Activated T-cell treated with anti-CD3 and anti-CD28 coated beads for 24 hours (primary cell): ENCODE measurements around the gene MTHFSD.

Experiments
- DNase-seq: peaks from one replicate; pipeline ENCODE4 v3.0.0-alpha.2; 2020; ENCODE audit warnings: low read depth

MTHFSD gene

DNA sequence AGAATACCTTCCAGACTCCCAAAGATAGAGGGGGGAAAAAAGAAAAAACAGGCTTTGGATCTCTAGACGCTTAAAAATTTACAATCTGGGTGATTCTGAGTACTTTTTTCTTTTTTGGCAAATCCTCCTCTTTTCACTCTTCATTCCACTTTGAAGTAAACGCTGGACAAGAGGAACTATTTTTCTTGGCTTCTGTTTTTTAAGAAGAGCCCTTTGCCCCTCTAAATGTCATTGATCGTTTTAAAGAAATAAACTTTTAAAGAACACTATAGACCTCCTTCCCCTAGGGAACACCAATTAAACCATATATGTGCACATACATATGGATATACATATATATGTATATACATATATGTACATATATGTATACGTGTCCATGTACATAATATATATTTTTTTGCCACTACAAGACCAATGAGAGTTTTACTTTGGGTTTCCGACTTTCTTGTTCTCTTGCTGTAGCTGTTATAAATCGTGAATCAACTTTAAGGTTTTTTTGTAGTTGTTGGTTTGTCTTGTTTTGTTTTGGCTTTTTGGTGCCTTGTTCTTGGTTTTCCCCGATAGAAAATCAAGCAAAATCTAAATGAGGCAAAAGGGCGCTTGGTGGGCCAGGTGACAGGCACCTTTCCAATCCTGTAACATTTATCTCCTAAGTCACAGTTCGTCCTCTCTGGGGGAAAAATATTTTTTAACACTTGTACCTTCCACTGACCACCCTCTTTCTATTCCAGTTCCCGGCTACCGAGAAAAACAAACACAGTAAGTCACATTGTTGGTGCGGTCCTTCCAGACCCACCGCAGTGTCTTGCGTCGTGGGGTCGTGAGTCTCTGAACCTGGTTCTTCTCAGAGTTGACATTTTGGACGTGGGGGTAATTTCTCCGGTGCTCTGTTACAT lies 40.3 kb downstream of the MTHFSD start:
- DNase-seq = no peak

GRCh38 chr16:86513471-86514277 lies 41.4 kb downstream of the MTHFSD start:
- no peak for DNase-seq

- DNase-seq = no peak
These were observed 42.1 kb downstream of the MTHFSD start for GRCh38 chr16:86512860-86513470.

- DNase-seq = no peak
These were observed 42.7 kb downstream of the MTHFSD start for GRCh38 chr16:86512301-86512859.

DNA sequence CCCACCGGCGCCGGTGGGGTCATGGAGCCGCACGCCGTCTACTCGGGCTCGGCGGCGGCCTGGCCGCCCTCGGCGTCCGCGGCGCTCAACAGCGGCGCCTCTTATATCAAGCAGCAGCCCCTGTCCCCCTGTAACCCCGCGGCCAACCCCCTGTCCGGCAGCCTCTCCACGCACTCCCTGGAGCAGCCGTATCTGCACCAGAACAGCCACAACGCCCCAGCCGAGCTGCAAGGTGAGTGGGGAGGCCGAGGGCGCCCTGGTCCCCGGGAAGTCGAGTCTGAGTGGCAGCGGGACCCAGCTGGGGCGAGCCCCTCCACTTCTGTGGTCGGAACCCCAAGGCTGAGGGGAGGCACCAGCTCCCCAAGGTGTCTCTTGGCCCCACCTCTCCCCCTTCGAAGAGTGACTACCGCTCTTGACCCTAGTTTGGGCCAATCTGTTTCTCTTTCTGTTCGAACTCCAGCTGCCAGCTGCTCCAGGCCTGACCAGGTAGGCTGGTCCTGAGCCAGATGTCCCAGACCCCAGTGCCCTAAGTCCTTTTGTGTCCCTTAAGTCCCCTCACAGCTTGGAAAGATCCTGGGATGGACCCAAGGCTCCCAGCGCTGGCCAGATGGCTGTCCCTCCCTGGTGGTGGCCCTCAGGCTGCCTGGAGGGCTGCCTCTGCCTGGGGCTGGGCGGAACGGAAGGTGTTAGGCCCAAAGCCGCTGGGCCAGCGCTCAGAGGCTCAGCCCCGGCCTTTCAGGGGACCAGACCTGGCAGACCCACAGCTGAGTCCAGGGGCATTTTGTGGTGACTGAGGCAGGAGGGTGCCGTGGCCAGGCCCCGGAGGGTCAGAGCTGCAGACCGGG lies 43.5 kb downstream of the MTHFSD start:
- DNase-seq = no peak

- no peak for DNase-seq
These were observed 44.4 kb downstream of the MTHFSD start, which contains the start of gene FOXF1 for GRCh38 chr16:86510465-86511261. FOXF1 (plus strand) TSS chr16:86510527; CDS start chr16:86510570, 43 bp downstream.

DNA sequence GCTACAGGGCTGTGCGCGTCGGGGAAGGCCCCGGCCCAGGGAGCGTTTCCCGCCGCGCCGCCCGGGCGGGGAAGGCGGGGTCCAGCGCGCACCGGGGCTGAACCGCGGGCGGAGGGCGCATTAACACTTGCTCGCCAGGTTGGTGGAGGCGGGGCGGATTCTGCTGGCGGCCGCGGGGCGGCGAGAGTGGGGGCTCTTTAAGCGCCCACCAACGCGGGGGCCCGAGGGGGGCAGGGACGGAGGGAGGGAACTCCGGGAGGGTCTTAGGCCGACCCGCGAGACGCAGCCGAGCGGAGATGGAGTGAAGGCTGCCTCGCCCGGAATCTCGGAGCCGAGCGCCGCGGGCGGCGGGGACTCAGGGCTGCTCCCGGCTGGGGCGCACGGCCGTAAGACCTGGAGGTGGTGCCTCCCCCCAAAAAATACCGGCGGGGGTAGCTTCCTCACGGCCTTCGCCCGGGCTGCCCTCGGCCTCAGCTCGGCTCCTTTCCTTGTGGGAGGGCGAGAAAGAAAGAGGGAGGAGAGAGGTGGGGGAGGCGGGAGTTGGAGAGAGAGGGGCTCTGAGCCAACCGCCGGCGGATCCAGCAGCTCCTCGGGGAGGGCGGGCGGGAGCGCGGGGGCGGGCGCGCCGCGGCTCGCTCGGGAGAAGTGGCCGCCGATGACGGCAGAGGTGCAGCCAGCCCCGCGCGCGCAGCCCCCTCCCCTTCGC lies 45.1 kb downstream of the MTHFSD start:
- DNase-seq = no peak

- DNase-seq = no peak
These were observed 45.9 kb downstream of the MTHFSD start for GRCh38 chr16:86508947-86509758.

GRCh38 chr16:86508028-86508946 lies 46.7 kb downstream of the MTHFSD start:
- no peak for DNase-seq

- no peak for DNase-seq
These were observed 47.6 kb downstream of the MTHFSD start for GRCh38 chr16:86507173-86508027.

DNA sequence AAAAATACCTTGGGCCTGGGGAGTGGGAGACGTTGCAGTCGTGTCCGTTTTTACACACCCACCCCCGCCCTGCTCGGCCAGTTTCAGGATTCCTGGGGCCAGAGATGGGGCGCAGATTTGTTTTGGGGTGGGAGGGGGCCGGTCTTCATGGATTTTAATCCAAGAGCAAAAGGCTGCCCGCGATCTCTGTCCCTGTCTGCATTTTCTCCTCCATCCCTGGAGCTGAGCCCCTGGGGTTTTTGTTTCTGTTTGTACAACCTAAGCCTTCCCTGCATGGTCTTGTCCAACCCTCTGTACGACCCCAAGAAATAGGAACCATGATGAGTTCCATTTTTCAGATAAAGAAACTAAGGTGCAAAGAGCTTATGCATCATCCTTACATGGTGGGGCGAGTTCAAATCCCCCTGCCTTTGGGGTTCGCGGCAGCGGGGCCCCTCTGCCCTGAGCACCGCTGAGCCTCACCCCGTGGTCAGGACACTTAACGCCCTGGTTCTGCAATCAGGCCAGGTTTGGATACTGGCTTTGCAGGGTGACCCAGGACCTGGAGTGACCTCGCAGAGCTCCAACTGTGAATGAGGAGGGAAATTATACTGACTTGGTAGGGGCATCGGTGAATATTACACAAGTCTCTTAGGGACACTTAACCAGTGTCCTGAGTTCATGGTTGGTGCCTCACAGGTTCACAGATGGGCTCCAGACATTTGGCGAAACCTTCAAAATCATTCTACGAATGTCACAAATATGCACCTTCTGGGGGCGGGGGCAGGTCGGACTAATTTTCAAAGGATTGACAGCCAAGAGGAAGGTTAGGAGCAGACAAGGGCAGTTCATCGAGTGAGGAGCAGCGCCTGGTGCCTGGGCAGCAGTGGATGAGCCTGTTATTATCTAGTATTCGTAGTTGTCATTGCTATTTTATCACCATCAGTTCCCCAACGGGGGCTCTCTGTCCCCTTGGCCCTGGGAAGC lies 48.9 kb downstream of the MTHFSD start:
- no peak for DNase-seq

- DNase-seq = no peak
These were observed 49.7 kb downstream of the MTHFSD start for GRCh38 chr16:86505185-86505898.

- no peak for DNase-seq
These were observed 50.5 kb downstream of the MTHFSD start for GRCh38 chr16:86504315-86505184.

GRCh38 chr16:86503830-86504229 lies 51.2 kb downstream of the MTHFSD start:
- no peak for DNase-seq
